ENCODE results near the gene PDE6H. TPM values are rescaled to one million over a fixed set of nuclear protein-coding genes. Genes with fewer than 3 reads are reported as not detected.

PDE6H gene
- total RNA-seq, 2 donors from 2014 or later = not detected

GRCh38 chr12:15013634-15014179 is 40.9 kb downstream of the PDE6H start:
- WGBS = 61% methylated on average over 4 of the region's 4 CpGs
- TF ChIP-seq CTCF (IDR thresholded peaks at IDR 0.05) = no peak
- no peak for TF ChIP-seq POLR2A (IDR thresholded peaks at IDR 0.05)
- TF ChIP-seq POLR2AphosphoS5 (IDR thresholded peaks at IDR 0.05) = no peak

GRCh38 chr12:15014708-15015107 is 41.9 kb downstream of the PDE6H start:
- DNase-seq (ENCODE audit: low spot score) = no peak
- Histone ChIP-seq H3K36me3 (no peaks in the 10 kb centered on the region), H3K9me3 (no peaks in the 10 kb centered on the region), H3K4me3 (no peak overlapping the region), H3K4me1 (replicated peaks) (no peaks in the 10 kb centered on the region), H3K27me3 (replicated peaks; ENCODE audit: insufficient read depth) (no peaks in the 10 kb centered on the region), H3K27ac (no peak overlapping the region)
- intact Hi-C loops (cut with DNase I) = loop anchor here (5.0 kb wide), 1 partner anchor 133 kb away; no protein-coding TSS in a partner anchor
- TF ChIP-seq POLR2AphosphoS5 (IDR thresholded peaks at IDR 0.05) = no peak
- peak in 1 of 4 experiments; percentile 15 for TF ChIP-seq CTCF (IDR thresholded peaks at IDR 0.05)
- 18% methylated on average over 2 of the region's 2 CpGs for WGBS

More at GRCh38 chr12:15013634-15014179, 40.9 kb downstream of the PDE6H start:
- no peak for DNase-seq (ENCODE audit: low spot score)
- no peaks in the 10 kb centered on the region for H3K27me3 ChIP-seq (replicated peaks; ENCODE audit: insufficient read depth)
- H3K4me3 ChIP-seq = no peak overlapping the region
- no peaks in the 10 kb centered on the region for H3K9me3 ChIP-seq
- no peak overlapping the region for H3K27ac ChIP-seq
- H3K36me3 ChIP-seq = no peaks in the 10 kb centered on the region
- no peaks in the 10 kb centered on the region for H3K4me1 ChIP-seq (replicated peaks)
- intact Hi-C loops (cut with DNase I) = loop anchor here (5.0 kb wide), 1 partner anchor 134 kb away; no protein-coding TSS in a partner anchor

DNA sequence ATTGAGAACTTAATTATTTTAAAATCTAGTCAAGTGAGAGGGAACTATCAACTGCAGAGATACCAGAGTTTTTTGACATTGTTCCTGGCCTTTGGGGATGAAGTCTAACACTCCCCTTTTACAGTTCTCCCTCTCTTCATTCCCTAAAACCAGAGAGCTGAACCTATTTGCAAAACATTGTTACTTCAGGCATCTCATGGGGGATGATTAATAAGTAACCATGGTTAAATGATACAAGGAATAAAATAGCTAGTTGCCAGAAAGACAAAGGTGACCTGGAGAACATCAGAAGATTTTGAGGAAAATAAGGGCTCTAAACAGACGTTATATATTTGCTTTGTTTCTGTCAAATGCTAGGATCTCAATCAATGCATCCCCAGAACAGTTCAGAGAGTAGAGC is 42.3 kb downstream of the PDE6H start:
- no peaks in the 10 kb centered on the region for H3K27me3 ChIP-seq (replicated peaks; ENCODE audit: insufficient read depth)
- intact Hi-C loops (cut with DNase I) = no loop called here
- no peak overlapping the region for H3K27ac ChIP-seq
- no peak overlapping the region for H3K4me3 ChIP-seq
- H3K36me3 ChIP-seq = no peaks in the 10 kb centered on the region
- H3K9me3 ChIP-seq = no peaks in the 10 kb centered on the region
- no peak for DNase-seq (ENCODE audit: low spot score)
- no peaks in the 10 kb centered on the region for H3K4me1 ChIP-seq (replicated peaks)
- WGBS = 34% methylated on average over 1 of the region's 1 CpG
- TF ChIP-seq CTCF (IDR thresholded peaks at IDR 0.05) (no peak), POLR2A (IDR thresholded peaks at IDR 0.05) (no peak), POLR2AphosphoS5 (IDR thresholded peaks at IDR 0.05) (no peak)

DNA sequence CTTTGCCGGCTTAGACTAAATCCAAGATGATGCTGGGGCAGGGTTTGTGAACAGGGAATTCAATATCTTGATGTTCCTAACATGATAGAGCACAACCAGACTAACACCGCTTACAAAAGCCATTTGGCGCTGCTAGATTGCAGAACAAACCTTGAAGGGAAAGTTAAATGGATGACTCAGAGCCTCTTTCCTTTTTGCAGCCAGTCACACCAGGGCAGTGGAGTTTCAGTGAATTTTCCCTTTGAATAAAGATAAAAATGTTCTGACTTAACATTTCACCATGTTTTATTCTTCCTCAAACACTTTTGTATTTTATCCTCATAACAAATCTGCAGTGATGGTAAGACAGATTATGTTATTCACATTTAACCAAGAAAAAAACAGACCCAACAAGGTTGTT is 47.3 kb downstream of the PDE6H start:
- Histone ChIP-seq H3K36me3 (no peaks in the 10 kb centered on the region), H3K4me3 (no peak overlapping the region), H3K4me1 (replicated peaks) (no peaks in the 10 kb centered on the region), H3K27ac (no peak overlapping the region), H3K27me3 (replicated peaks; ENCODE audit: insufficient read depth) (no peaks in the 10 kb centered on the region), H3K9me3 (no peaks in the 10 kb centered on the region)
- no peak for TF ChIP-seq CTCF (IDR thresholded peaks at IDR 0.05)
- TF ChIP-seq POLR2A (IDR thresholded peaks at IDR 0.05) = no peak
- TF ChIP-seq POLR2AphosphoS5 (IDR thresholded peaks at IDR 0.05) = no peak
- no peak for DNase-seq (ENCODE audit: low spot score)
- 84% methylated on average over 3 of the region's 3 CpGs for WGBS
- intact Hi-C loops (cut with DNase I) = no loop called here

Other genes with a start within 250 kb of the PDE6H start
- gene WBP11, start 169.6 kb upstream of the PDE6H start, total RNA-seq = 10 to 100 TPM; 29.6 to 29.8 TPM
- gene C12orf60, start 169.4 kb upstream of the PDE6H start, total RNA-seq = 1 to 10 TPM; 2.0 to 2.6 TPM
- 1 to 10 TPM in 1 of 2 donors, not detected in 1; 2.2 TPM for gene SMCO3, start 158.9 kb upstream of the PDE6H start, total RNA-seq
- gene ART4, start 129.5 kb upstream of the PDE6H start, total RNA-seq = under 1 TPM; 0.68 to 0.82 TPM
- gene MGP, start 87.2 kb upstream of the PDE6H start, total RNA-seq = 100 to 1,000 TPM; 233 to 388 TPM
- 1 to 10 TPM in 1 of 2 donors, under 1 TPM in 1; 0.57 to 2.3 TPM for gene ERP27, start 34.5 kb upstream of the PDE6H start, total RNA-seq
- 10 to 100 TPM; 40.2 to 65.9 TPM for gene ARHGDIB, start 11.4 kb upstream of the PDE6H start, total RNA-seq
- 10 to 100 TPM; 12.7 to 13.3 TPM for gene RERG, start 248.4 kb downstream of the PDE6H start, total RNA-seq

Measured in prostate gland (tissue), 2 donors.